ENCODE data around the gene MPO. TPM values are rescaled to one million over a fixed set of nuclear protein-coding genes. Genes with fewer than 3 reads are reported as not detected.

The MPO gene
- total and polyA plus RNA-seq, 2 of the 4 experiments (the other 2 are of a cell fraction) = not detected

- Histone ChIP-seq H3K9me3 (ENCODE audit: control insufficient read depth, insufficient read depth, low read length) (no peaks in the 10 kb centered on the region), H2BK5ac (ENCODE audit: low read depth, low read length, poor library complexity, severe bottlenecking) (no peak overlapping the region), H3K4me2 (ENCODE audit: low read depth, low read length) (no peak overlapping the region), H2AK5ac (ENCODE audit: low read depth, low read length) (no peak overlapping the region), H3K4ac (ENCODE audit: low read depth, low read length) (no peak overlapping the region), H3K36me3 (ENCODE audit: control insufficient read depth, insufficient read depth, low read length) (no peaks in the 10 kb centered on the region), H4K20me1 (ENCODE audit: insufficient read depth, low read length) (no peaks in the 10 kb centered on the region; the same call in 1 of the 2 replicates), H3K56ac (ENCODE audit: extremely low read depth, insufficient read depth, low read length) (no peak overlapping the region), H2BK20ac (ENCODE audit: low read depth, low read length) (no peak overlapping the region), H4K8ac (ENCODE audit: low read depth in 2 of 2, low read length in 2 of 2) (no peak overlapping the region), H3K27ac (ENCODE audit: insufficient read depth, low read length) (no peak overlapping the region), H3K4me1 (ENCODE audit: control insufficient read depth, insufficient read depth, low read length) (no peaks in the 10 kb centered on the region), H2AFZ (replicated peaks; ENCODE audit: low read length, poor library complexity) (no peak overlapping the region), H4K91ac (ENCODE audit: insufficient read depth, low read depth, low read length) (no peak overlapping the region), H3K79me1 (ENCODE audit: low read depth in 1 of 2, low read length in 2 of 2) (no peaks in the 10 kb centered on the region), H2BK15ac (ENCODE audit: low read depth, low read length) (no peak overlapping the region), H3K18ac (ENCODE audit: low read depth, low read length) (no peak overlapping the region), H3K4me3 (ENCODE audit: insufficient read depth, low read depth, low read length) (no peak overlapping the region), H3K14ac (replicated peaks; ENCODE audit: low read depth, low read length) (no peak overlapping the region), H3K23ac (ENCODE audit: low read depth, low read length) (no peak overlapping the region), H3K9ac (ENCODE audit: low read depth, low read length) (no peak overlapping the region), H2BK120ac (ENCODE audit: low read depth, low read length) (no peak overlapping the region), H3K9me1 (ENCODE audit: insufficient read depth, low read length) (no peaks in the 10 kb centered on the region), H2AK9ac (replicated peaks; ENCODE audit: low read depth, low read length, poor library complexity) (no peak overlapping the region), H3K27me3 (ENCODE audit: control insufficient read depth, insufficient read depth, low read length) (peaks cover 5% of the 10 kb centered on the region), H4K5ac (ENCODE audit: low read depth, low read length) (no peak overlapping the region)
- in situ Hi-C loops (cut with MboI; ENCODE audit: low sequenced_read_pairs) = no loop called here
- ChIA-PET CTCF (no interaction called here), POLR2A (ENCODE audit: unreplicated experiment) (no interaction called here)
- WGBS, 2 experiments (ENCODE audit: extremely low coverage in 2 of 2, insufficient read length in 1 of 2) = no CpG with 5 or more reads among the region's 6 CpGs
- TF ChIP-seq USF2 (IDR thresholded peaks at IDR 0.05; ENCODE audit: low read depth, low read length) (no peak), CEBPB (IDR thresholded peaks at IDR 0.05; ENCODE audit: low read depth, low read length) (no peak), RFX5 (IDR thresholded peaks at IDR 0.05; ENCODE audit: low read depth, low read length) (no peak), POLR2A (IDR thresholded peaks at IDR 0.05; ENCODE audit: low read depth, low read length) (no peak), CHD1 (IDR thresholded peaks at IDR 0.05; ENCODE audit: low read depth, low read length) (no peak), FOS (IDR thresholded peaks at IDR 0.05; ENCODE audit: low read depth, low read length) (no peak), MAZ (IDR thresholded peaks at IDR 0.05; ENCODE audit: borderline replicate concordance, low read depth, low read length) (no peak), RCOR1 (IDR thresholded peaks at IDR 0.05; ENCODE audit: insufficient replicate concordance, low read length) (no peak), CTCF (conservative IDR thresholded peaks at IDR 0.05; ENCODE audit: low read depth, low read length) (no peak), SMC3 (IDR thresholded peaks at IDR 0.05; ENCODE audit: low read depth, low read length) (no peak), MAFK (IDR thresholded peaks at IDR 0.05; ENCODE audit: low read depth, low read length) (no peak), NFE2L2 (IDR thresholded peaks at IDR 0.05; ENCODE audit: low read depth, low read length) (no peak)
- no peak for ATAC-seq (ENCODE audit: low read depth)
- DNase-seq = no peak
- intact Hi-C loops (cut with micrococcal nuclease) = no loop called here
- BruUV-seq (replicated peaks) = no TSS peak
- dilution Hi-C loops (cut with HindIII; ENCODE audit: low sequenced_read_pairs, unreplicated experiment) = no loop called here
Measured at GRCh38 chr17:58300336-58300735, 19.6 kb upstream of the MPO start.
